NCI-H2029 (cell line): Measurements from ENCODE around the gene PAQR4.
"Not testable (repeated sequence)": the region's sequence is repeated elsewhere in the genome, so short reads cannot be mapped to it uniquely, and the experiment has no call there.

Source experiments
- DNase-seq: peaks from one replicate; lab custom pipeline; 2025; lab: John Stamatoyannopoulos, UW

Gene PAQR4

DNA sequence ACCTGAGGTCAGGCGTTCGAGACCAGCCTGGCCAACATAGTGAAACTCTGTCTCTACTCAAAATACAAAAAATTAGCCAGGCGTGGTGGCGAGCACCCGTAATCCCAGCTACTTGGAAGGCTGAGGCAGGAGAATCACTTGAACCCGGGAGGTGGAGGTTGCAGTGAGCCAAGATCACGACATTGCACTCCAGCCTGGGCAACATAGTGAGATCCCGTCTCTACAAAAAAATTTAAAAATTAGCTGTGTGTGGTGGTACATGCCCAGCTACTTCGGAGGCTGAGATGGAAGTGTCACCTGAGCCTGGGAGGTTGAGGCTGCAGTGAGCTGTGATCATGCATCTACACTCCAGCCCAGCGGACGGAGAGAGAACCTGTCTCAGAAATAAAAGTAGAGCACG lies 25.4 kb upstream of the PAQR4 start:
- not testable (repeated sequence) for DNase-seq

GRCh38 chr16:2946649-2947048 lies 22.5 kb upstream of the PAQR4 start:
- DNase-seq: no peak

DNA sequence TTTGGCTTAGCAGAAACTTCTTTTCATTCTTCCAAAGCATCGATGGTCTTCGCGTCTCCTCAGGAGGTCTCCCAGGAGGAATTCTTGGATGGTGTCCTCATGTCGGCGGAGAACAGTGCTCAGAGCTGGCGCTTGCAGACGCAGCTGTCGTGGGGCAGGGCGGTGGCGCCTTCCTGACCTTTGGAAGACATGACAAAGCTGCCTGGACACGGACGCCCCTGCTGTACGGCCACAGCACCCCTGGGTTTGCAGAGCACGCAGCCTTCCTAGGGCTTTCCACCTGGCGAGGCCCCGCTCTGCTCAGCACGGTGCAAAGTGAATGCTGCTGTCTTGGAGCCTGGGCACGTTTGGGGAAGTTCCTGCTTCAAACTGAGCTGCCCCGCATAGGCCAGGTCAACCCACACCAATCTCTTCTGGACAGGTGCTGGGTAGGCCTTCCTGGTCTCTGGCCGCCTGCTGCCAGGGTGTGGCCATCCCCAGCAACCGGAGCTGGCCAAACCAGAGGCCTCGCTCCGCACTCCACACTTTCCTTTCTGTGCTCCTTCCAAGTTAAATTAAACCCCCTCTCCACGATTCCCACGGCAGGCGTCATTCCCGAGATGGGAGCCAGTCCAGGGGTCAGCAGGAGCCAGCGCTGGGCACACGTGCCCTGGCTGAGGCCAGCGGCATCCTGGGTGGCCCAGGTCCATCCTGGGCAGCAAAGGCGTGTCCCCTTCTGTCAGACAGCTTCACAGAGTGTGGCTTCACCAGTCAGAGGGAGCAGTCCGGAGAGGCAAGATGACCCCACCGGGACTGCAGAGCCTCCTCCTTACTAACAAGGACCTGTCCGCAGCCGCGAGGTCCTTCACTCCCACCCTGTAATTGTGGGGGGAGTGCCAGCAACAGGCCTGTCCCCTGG lies 20.1 kb upstream of the PAQR4 start:
- DNase-seq: no peak

GRCh38 chr16:2949705-2950352 lies 19.3 kb upstream of the PAQR4 start:
- no peak for DNase-seq

GRCh38 chr16:2950353-2950724 lies 18.8 kb upstream of the PAQR4 start:
- no peak for DNase-seq

DNA sequence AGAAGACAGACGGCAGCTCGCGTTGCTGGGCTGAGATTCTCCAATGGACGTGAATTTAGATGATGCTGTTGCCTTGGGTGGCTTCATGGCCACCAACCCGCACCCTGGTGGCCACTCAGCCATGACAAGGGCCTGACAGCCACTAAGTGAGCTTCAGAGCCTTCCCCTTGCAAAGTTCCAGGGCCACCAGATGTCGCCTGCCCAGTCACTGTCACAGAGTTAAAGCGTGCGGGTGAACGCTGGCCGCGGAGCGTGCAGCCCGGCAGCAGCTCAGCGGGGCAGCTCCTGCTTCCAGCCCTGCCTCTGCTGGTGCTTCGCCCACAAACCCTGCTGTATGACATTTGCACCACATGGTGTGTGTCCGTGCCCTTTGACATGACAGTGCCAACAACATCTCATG lies 18.4 kb upstream of the PAQR4 start:
- no peak for DNase-seq

DNA sequence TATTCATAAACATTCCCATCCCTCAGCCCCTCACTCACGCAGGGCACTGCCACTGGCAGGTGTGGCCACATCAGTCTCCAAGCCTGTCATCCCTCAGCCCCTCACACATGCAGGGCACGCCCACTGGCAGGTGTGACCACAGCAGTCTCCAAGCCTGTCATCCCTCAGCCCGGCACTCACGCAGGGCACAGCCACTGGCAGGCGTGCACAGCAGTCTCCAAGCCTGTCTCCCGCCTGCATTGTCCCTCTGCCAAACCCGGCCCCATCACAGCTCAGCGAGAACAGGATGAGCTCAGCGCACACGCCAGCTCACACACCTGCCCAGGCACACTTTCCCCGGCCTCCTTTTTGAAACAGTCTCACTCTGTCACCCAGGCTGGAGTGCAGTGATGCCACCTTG lies 16.5 kb upstream of the PAQR4 start:
- peak; percentile 57 for DNase-seq

DNA sequence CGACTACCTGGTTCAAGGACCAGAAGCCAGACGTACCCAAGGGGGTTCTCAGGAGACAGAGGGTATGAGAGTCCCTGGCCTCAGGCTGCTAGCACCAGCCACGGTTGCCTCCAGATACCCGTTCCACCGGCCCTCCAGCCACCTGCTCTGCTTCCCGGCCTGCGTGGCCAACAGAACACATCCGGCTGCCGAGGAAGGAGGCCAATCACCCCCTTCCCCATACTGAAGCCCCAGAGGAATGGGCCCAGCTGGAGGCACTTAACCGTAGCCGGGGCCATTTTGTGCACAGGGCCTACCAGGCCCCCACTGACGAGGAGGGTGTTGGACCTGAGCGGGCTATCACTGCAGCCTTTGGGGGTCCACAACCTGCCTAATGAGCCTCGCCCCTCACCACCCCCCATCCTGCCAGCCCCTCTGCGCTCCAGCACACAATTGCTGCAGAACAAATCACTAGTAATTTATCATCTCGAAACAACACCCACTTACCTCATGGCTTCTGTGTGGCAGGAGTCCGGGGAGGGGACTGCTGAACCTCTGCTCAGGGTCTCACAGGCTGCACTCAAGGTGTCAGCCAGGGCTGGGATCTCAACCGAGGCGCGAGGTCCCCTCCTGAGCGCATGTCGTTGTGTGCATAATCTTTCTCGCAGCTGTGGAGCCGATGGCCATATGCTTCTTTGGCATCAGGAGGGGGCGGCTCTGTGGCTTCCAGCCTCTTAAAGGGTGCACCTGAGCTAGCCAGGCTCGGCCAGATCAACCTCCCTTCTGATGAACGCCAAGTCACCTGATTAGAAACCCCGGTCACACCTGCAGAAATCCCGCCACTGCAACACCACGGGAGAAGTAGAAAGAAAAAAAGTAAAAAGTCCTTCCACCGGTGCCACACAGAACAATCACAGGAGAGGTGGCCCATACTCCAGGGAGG lies 15.2 kb upstream of the PAQR4 start:
- no peak for DNase-seq

DNA sequence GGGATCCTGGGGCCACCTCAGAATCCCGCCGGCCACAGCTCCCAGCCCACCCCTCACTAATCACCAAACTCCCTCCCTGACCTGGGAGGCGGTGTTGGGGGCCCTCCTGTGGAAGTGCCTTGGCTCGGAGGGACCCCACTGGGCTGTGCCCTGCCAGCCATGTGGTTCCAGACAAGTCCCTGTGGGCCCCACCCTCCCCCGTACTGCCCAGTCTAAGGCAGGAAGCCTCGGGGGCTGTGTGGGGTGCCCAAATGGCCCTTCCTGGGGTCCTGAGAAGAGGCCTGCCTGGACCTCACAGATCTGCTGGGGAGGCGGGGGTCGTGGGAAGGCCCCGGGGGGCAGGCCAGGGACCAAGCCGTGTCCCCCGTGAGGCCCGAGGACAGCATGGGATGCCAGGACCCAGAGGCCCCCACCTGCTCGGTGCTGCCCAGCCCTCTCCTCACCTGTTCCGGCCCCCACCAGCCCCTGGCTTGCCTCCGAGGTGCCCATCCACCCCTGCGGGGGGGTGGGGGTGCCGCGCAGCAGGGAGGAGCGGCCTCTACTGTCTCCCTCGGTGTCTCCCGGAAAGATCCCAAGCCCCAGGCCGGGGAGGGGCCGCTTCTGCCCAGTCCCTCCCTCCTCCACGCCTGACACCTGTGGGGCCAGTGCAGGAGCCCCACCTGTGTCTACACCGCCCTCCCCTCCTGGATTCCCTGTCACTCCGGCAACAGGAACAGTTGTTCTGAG lies 14.3 kb upstream of the PAQR4 start:
- no peak for DNase-seq

GRCh38 chr16:2955438-2955778 lies 13.7 kb upstream of the PAQR4 start:
- no peak for DNase-seq

- no peak for DNase-seq
Observed at GRCh38 chr16:2955779-2956578, 13.2 kb upstream of the PAQR4 start.

DNA sequence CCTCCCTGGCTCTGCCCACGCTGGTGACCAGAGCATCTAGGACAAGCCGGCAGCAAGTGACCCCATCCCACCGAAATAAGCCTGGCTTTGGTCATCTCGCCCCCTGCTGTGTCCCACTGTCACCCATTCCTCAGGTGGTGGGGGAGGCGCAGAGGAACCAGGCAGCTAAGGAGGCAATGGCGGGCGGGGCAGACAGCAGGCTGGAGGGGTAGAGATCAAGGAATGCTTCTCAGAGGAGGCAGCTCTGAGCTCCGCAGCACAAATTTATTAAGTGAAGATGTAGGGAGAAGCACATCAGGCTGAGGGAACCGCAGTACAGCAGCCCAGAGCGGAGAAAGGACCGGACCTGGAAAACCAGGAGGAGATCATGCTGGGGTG lies 12.6 kb upstream of the PAQR4 start:
- no peak for DNase-seq

DNA sequence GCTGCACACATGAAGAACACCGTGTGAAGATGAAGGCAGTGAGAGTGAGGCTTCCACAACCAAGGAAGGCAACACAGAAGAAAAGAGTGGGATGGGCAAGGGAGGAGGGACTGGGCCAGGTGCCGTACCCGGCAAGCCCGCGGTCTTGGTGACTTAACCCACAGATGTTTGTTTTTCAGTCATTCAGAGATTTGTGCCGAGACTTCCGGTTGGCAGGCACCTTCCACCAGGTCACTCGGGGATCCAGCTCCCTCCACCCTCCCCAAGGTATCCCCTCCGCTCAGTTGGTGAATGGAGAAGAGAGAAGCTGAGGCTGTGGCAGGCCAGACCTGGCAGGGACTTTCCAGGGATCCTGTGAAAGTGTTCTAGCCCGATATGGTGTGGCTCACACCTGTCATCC lies 9.9 kb upstream of the PAQR4 start:
- peak; percentile 28 for DNase-seq

GRCh38 chr16:2960183-2961010 lies 8.8 kb upstream of the PAQR4 start:
- DNase-seq: no peak

GRCh38 chr16:2962334-2963073 lies 6.6 kb upstream of the PAQR4 start:
- DNase-seq: no peak

DNA sequence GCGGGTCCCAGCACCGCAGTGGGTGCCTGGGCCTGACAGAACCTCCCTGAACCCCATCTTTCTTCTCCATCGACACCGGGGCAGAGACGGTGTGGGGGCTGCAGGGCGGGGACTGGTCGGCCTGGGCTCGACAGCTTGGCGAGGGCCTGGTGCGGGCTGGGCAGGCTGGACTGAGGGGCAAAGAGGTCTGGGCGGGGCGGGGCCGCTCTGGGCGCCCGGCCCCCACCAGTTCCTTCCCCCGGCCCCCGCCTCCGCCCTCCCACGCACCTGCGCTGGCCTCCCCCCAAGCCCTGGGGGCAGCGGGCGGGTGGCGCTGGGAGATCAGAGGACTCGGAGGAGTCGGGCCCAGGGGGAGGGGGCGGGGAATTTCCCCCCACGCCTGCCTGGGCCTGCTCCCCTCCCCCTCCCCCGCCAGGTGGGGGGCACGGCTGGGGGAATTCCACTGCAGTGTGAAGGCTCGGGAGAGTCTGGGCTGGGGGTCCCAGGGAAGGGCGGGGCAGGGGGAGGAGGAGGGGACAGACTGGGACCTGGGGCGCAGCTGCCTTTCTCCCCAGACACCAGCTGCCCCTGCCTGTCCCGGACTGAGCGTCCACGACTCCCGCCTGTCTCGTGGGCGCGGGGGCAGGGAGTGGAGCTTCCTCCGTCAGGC lies 6.0 kb upstream of the PAQR4 start:
- no peak for DNase-seq

- DNase-seq: no peak
Observed at GRCh38 chr16:2963723-2964474, 5.2 kb upstream of the PAQR4 start, which contains the start of gene KREMEN2. Gene KREMEN2, plus strand, starts transcription at chr16:2964275. Its CDS starts 246 bp downstream, at chr16:2964521.
